ENCODE measurements around the gene CACNA1E.

- TF ChIP-seq POLR2A (IDR thresholded peaks at IDR 0.05; ENCODE audit: extremely low read depth, insufficient read length) (no peak), CTCF (IDR thresholded peaks at IDR 0.05; ENCODE audit: low read depth, low read length) (no peak), MYC (IDR thresholded peaks at IDR 0.05; ENCODE audit: low read depth, low read length) (no peak), MAX (IDR thresholded peaks at IDR 0.05; ENCODE audit: low read depth, low read length) (no peak)
These were observed 136.9 kb downstream of the CACNA1E start for GRCh38 chr1:181620183-181620582.
